Large intestine (tissue), 3 donors: Measurements from ENCODE around the gene KIFC3. TPM values are rescaled to one million over a fixed set of nuclear protein-coding genes. Genes with fewer than 3 reads are reported as not detected.

ENCODE experiments used
- DNase-seq, 2 donors: peaks; one replicate each; pipeline versions ENCODE4 v3.0.0 to v3.0.0-alpha.2; 2013
- H3K27ac ChIP-seq: one replicate; pipeline ENCODE4 v1.5.1; 2013; ENCODE audit warnings: low read length
- H3K27me3 ChIP-seq: 2 replicates; pipeline ENCODE4 v1.6.1; 2013; ENCODE audit warnings: low read length; ENCODE audit not compliant: control insufficient read depth, insufficient read depth
- H3K36me3 ChIP-seq: 2 replicates; pipeline ENCODE4 v1.6.1; 2013; ENCODE audit warnings: low read length; ENCODE audit not compliant: control insufficient read depth, insufficient read depth
- H3K4me1 ChIP-seq: one replicate; pipeline ENCODE4 v1.6.1; 2013; ENCODE audit warnings: low read length; ENCODE audit not compliant: control insufficient read depth, insufficient read depth
- H3K4me3 ChIP-seq: one replicate; pipeline ENCODE4 v1.5.1; 2013; ENCODE audit warnings: low read length
- H3K9me3 ChIP-seq: one replicate; pipeline ENCODE4 v1.6.1; 2013; ENCODE audit warnings: mild to moderate bottlenecking, low read depth, low read length, moderate library complexity; ENCODE audit not compliant: control insufficient read depth
- WGBS: methylation state at CpG from one replicate; pipeline ENCODE4 v1.1.5; 2013; ENCODE audit warnings: low lambda C conversion rate; ENCODE audit not compliant: insufficient coverage; 5-methylcytosine and 5-hydroxymethylcytosine counted together
- polyA plus RNA-seq: library from polyadenylated mRNA; unstranded; fragments of 120-200 nt; gene quantifications from one replicate; pipeline ENCODE4 v1.2.1, GENCODE V29; 2013

Gene KIFC3
- polyA plus RNA-seq, 1 donor, result 82.3 TPM

DNA sequence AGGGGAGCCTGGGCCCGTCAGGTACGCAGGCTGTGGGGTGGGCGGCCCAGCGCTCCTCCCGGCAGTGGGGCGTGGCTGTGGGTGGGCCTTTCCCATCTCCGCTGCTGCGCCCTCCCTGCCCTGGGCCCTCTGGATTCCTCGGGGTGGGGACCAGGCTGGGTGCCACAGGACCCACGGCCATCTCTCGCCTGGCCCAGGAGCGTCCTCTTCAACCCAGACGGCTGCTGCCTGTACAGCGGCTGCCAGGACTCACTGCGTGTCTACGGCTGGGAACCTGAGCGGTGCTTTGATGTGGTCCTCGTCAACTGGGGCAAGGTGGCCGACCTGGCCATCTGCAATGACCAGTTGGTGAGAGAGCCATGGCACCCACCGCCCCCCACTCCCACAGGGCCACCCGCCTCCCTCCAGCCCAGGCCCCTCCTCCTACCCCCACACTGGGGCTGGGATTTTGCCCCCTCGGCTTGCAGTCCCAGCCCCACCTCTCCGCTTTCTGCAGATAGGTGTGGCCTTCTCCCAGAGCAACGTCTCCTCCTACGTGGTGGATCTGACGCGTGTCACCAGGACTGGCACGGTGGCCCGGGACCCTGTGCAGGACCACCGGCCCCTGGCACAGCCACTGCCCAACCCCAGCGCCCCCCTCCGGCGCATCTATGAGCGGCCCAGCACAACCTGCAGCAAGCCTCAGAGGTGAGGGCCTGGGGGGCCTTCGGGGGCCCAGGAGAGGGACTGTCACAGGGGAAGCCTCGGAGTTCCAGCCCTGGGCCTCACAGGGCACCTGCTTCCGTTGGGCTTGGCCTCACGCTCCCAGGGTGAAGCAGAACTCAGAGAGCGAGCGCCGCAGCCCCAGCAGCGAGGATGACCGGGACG lies 49.5 kb downstream of the KIFC3 start:
- H3K27ac ChIP-seq, result no peak overlapping the region
- no peak for DNase-seq
- H3K27me3 ChIP-seq, result no peaks in the 10 kb centered on the region
- peaks cover 44% of the 10 kb centered on the region for H3K36me3 ChIP-seq
- peaks cover 15% of the 10 kb centered on the region for H3K4me1 ChIP-seq
- H3K4me3 ChIP-seq, result no peak overlapping the region
- no CpG with 5 or more reads among the region's 44 CpGs for WGBS
- H3K9me3 ChIP-seq, result peaks cover 4% of the 10 kb centered on the region

DNA sequence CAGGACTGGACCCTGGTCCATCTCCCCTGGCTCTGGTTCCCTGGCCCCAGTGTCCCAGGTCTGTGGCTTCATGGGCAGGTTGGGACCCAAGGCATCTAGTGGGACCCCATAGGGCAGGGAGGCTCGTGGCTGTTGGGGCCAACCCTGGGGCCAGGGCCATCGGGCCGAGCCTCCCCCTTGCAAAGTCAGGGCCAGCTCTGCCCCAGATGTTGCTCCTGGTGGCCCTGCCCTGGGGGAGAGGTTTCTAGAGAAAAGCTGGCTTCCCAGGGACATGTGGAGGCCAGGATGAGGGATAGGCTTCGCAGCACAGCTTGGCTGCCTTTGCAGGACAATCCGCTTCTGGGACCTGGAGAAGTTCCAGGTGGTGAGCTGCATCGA lies 50.1 kb downstream of the KIFC3 start:
- Histone ChIP-seq H3K4me1 (peaks cover 15% of the 10 kb centered on the region), H3K9me3 (peaks cover 4% of the 10 kb centered on the region), H3K27me3 (no peaks in the 10 kb centered on the region), H3K4me3 (no peak overlapping the region), H3K36me3 (peaks cover 40% of the 10 kb centered on the region), H3K27ac (no peak overlapping the region)
- DNase-seq, result no peak
- WGBS, result no CpG with 5 or more reads among the region's 6 CpGs

DNA sequence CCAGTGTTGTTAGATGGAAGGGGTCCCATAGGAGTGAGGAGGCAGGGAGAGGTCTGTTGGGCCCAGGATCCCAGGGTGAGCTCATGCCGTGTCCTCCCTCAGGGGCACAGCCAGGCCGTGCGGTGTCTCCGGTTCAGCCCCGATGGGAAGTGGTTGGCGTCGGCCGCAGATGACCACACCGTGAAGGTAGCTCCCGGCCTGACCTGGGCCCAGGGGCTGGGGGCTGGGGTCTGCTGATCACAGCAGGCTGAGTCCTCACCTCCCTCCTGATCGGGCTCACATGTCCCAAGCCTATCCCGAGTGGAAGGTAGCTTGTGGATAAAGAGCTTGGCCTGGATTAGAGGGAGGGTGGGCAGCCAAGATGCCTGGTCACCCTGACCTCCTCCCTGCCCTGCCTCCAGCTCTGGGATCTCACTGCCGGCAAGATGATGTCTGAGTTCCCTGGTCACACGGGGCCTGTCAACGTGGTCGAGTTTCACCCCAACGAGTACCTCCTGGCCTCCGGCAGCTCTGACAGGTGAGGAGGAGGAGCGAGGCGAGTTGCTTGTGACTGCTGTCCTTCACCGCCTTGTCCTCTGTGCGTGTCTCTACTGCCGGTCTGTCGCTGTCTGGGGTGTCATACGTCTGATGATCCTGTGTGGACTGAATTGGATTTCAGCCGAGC lies 50.6 kb downstream of the KIFC3 start:
- no peak overlapping the region for H3K27ac ChIP-seq
- WGBS, result no CpG with 5 or more reads among the region's 26 CpGs
- H3K4me1 ChIP-seq, result peaks cover 11% of the 10 kb centered on the region
- no peak for DNase-seq
- peaks cover 4% of the 10 kb centered on the region for H3K9me3 ChIP-seq
- H3K36me3 ChIP-seq, result peaks cover 40% of the 10 kb centered on the region
- H3K4me3 ChIP-seq, result no peak overlapping the region
- no peaks in the 10 kb centered on the region for H3K27me3 ChIP-seq

DNA sequence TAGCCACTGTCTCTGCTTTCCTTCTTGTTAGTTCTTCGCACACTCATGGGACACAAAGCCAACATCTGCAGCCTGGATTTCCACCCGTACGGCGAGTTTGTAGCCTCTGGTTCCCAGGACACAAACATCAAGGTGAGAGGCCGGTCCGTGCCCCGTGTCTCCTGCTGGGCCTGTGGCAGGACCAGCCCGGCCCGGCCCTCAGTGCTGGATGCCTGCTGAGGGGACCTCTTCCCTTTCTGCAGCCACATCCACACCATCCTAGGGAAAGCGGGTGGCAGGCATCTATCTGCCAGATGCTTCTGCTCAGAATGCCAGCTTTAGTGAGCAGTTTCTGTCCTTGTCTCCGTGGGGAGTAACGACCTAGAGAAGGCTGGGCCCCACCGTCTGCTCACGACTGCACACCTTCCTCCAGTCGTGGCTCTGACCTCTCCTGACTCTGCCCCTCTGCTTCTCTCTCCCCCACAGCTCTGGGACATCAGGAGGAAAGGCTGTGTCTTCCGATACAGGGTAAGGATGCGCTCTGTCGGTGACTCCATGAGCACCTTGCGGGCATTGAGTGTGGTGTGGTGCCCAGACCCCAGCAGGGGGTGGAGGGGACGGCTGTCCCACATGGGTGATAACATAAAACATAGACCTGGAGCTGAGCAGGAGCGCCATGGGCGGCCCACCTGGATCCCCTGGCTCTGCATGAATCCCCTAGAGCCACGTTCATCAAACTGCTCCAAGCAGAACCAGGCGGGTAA lies 51.3 kb downstream of the KIFC3 start:
- Histone ChIP-seq H3K9me3 (peaks cover 4% of the 10 kb centered on the region), H3K27ac (no peak overlapping the region), H3K4me3 (no peak overlapping the region), H3K4me1 (peaks cover 4% of the 10 kb centered on the region), H3K27me3 (no peaks in the 10 kb centered on the region), H3K36me3 (peaks cover 35% of the 10 kb centered on the region)
- WGBS, result no CpG with 5 or more reads among the region's 24 CpGs
- DNase-seq, result no peak

DNA sequence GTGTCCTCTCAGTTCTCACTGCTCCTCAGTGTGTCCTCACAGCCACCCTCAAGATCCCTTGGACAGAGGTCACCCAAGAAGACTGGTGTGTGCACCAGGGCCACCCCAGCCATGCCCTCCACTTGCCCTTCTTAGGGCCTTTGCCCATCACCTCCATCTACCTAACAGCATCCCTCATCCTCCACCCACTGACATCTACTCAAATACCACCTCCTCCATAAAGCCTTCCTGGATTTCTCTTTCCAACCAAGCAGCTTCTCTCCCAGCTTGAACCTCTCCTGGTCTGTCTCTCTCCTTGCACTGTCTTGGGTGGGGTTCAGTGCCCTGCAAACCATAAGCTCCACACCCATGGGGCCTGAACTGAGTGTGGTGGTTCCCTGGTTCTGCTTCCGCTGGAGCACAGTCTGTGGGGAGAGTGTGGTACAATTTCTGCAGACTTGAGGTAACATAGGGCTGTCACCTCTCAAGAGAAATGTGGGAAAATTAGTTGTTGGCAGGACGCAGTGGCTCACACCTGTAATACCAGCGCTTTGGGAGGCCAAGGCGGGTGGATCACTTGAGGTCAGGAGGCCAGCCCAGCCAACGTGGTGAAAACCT lies 52.3 kb downstream of the KIFC3 start:
- DNase-seq, result no peak
- H3K4me1 ChIP-seq, result no peaks in the 10 kb centered on the region
- H3K27me3 ChIP-seq, result no peaks in the 10 kb centered on the region
- no peak overlapping the region for H3K27ac ChIP-seq
- WGBS, result no CpG with 5 or more reads among the region's 5 CpGs
- peaks cover 29% of the 10 kb centered on the region for H3K36me3 ChIP-seq
- no peak overlapping the region for H3K4me3 ChIP-seq
- H3K9me3 ChIP-seq, result peaks cover 4% of the 10 kb centered on the region

DNA sequence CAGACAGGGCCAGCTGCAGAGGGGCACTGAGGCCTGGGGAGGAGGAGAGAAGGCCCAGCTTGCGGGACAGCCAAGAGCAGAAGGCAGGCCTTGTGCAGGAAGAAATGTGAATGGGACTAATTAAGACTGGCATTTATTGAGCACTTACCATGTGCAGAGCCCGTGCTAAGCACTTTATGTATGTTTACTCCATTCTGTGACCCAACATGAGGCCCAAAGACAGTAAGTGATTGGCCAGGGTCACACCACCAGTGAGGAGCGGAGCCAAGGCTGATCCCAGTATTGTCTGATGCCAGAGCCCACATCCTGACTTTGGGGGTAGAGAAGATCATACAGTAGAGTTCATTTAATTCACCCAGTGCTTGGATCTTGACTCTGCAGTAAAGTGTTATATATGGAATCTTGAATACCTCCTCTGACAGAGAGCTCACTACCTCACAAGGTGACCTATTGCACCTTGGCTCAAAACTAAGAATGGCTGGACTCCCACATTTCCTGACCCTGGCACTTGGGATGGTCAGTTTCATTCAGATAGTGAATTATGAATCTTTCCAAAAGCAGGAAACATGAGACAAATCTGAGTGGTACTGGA lies 53.1 kb downstream of the KIFC3 start:
- DNase-seq, result no peak
- peaks cover 4% of the 10 kb centered on the region for H3K9me3 ChIP-seq
- H3K36me3 ChIP-seq, result peaks cover 32% of the 10 kb centered on the region
- H3K4me1 ChIP-seq, result no peaks in the 10 kb centered on the region
- no CpG with 5 or more reads among the region's 3 CpGs for WGBS
- no peak overlapping the region for H3K4me3 ChIP-seq
- no peak overlapping the region for H3K27ac ChIP-seq
- H3K27me3 ChIP-seq, result no peaks in the 10 kb centered on the region

DNA sequence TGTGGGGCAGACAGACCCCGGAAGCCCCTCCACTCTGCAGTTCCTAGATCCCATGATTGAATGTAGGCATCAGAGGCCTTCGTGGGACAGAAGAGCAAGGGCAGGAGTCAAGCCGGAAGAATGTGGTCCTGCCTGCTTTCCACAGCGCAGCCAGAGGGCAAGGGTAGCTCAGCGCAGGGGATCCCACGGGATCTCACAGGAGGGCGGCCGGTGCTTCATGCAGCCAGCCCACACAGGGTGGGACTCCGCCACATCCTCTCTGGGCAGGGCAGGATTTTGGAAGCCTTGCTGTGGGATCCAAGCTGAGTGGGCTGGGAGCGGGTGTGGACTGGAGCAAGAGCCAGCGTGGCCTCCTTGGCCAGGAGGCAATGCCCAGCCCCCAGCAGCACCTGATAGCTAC lies 53.7 kb downstream of the KIFC3 start:
- no CpG with 5 or more reads among the region's 11 CpGs for WGBS

DNA sequence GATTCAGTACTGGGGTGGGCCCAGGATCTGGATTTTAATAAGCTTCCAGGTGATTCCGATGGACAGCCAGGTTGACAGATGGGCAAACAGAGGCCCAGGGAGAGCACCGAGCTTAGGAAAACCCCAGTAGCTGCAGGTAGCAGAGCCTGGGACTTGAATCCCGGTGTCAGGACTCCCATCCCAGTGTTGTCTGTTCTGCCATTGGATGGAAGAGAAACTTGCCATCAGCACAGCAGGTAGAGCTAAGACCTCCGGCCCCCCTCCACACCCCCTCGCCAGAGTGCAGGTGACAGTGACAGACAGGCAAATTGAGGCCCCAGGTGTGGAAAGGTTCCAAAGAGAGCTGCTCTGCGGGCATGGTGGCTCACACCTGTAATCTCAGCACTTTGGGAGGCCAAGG lies 54.3 kb downstream of the KIFC3 start:
- peaks cover under 1% of the 10 kb centered on the region for H3K9me3 ChIP-seq
- no peaks in the 10 kb centered on the region for H3K4me1 ChIP-seq
- no peak overlapping the region for H3K27ac ChIP-seq
- H3K36me3 ChIP-seq, result peaks cover 30% of the 10 kb centered on the region
- H3K27me3 ChIP-seq, result no peaks in the 10 kb centered on the region
- WGBS, result no CpG with 5 or more reads among the region's 6 CpGs
- no peak overlapping the region for H3K4me3 ChIP-seq
- no peak for DNase-seq

More for the DNA sequence above, 53.7 kb downstream of the KIFC3 start:
- no peaks in the 10 kb centered on the region for H3K4me1 ChIP-seq
- H3K27ac ChIP-seq, result no peak overlapping the region
- H3K36me3 ChIP-seq, result peaks cover 32% of the 10 kb centered on the region
- H3K9me3 ChIP-seq, result peaks cover 4% of the 10 kb centered on the region
- no peaks in the 10 kb centered on the region for H3K27me3 ChIP-seq
- no peak for DNase-seq
- no peak overlapping the region for H3K4me3 ChIP-seq

DNA sequence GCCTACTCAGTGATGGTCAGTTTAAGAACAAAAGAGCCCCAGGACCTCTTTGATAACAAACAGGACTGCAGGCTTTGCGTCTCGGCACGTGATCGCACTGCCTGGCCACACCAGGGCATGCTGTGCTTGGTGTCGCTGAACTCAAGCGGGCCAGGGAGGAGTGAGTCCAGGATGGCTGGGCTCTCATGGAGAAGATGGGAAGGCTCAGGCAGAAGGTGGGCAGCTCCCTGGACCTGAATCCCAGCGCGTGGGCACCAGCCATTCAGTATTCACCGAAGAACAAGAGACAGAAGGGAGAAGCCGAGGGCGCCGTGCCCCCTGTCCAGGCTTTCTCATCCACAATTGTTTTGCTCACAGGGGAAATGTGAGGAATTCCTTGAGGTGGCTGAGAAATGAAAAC lies 54.8 kb downstream of the KIFC3 start:
- Histone ChIP-seq H3K9me3 (no peaks in the 10 kb centered on the region), H3K27ac (no peak overlapping the region), H3K4me3 (no peak overlapping the region), H3K4me1 (no peaks in the 10 kb centered on the region), H3K36me3 (peaks cover 30% of the 10 kb centered on the region), H3K27me3 (no peaks in the 10 kb centered on the region)
- DNase-seq, result no peak
- WGBS, result no CpG with 5 or more reads among the region's 12 CpGs

DNA sequence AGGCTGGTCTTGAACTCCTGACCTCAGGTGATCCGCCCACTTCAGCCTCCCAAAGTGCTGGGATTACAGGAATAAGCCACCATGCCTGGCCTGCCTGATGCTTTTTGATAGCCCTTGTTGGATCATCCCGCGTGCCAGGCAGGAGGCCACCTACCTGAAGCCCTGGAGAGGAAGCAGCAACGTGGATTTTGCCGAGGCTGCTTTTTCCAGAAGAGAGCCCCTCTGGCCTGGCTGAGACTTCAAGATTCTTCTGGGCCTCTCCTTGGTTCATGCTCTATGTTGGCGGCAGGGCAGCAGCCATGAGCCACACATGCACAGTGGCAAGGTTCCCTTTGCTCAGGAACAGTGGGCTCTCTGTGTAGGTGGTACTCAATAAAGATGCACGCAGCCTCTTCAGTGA lies 55.2 kb downstream of the KIFC3 start:
- no CpG with 5 or more reads among the region's 7 CpGs for WGBS
- no peak overlapping the region for H3K27ac ChIP-seq
- no peaks in the 10 kb centered on the region for H3K27me3 ChIP-seq

More for the DNA sequence above, 55.2 kb downstream of the KIFC3 start:
- Histone ChIP-seq H3K4me1 (no peaks in the 10 kb centered on the region), H3K36me3 (peaks cover 30% of the 10 kb centered on the region), H3K4me3 (no peak overlapping the region), H3K9me3 (no peaks in the 10 kb centered on the region)
- DNase-seq, result no peak
